ENCODE results near the gene ATP8B4.

The ATP8B4 gene

DNA sequence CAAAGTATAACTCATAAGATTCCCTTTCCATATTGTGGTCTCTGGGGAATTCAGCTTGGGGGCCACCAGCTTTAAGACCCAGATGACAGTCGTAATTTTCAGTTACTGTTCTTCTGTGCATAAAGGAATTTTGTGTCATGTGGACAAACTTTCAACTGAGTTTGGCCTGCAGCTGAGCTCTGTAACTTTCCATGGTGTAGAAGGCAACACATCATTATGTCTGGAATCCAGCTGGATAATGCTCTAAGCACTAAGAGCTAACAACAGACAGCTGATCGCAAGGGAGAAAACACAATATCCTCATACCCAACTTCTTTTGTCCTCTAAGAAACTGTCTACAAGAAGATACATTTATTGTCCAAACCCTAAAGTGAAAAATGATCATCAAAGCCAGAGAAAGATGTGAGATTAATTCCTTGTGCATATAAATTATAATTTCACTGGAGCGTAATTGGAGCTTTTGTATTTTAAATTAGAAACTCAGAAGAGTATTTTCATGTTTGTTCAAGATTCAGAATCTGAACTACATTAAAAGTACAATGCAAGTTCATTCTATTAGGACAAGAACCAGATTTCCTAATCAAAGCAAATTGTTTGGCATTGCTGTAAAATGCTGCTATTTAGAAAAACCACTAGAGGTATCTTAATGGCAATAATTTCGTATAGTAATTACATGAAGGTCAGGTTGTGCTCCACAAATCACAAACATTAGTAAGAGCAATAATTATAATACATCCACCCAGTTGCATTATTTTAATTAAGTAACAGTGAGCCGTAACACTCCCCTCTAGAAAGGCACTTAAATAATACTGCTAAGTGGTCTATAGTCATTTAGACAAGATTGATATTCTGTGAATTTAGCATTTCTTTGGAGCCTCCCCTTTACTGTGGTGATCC lies 218.8 kb downstream of the ATP8B4 start:
- ATAC-seq (replicated peaks), result no peak
- no peak overlapping the region for H3K4me3 Mint-ChIP-seq
- H3K4me1 Mint-ChIP-seq, result no peaks in the 10 kb centered on the region
- H3K36me3 Mint-ChIP-seq, result no peaks in the 10 kb centered on the region
- no peak overlapping the region for H3K27ac Mint-ChIP-seq
- DNase-seq, result no peak
- no peaks in the 10 kb centered on the region for H3K27me3 Mint-ChIP-seq
- no peaks in the 10 kb centered on the region for H3K9me3 Mint-ChIP-seq

- Mint-ChIP-seq H3K27ac (no peak overlapping the region), H3K4me1 (no peaks in the 10 kb centered on the region), H3K36me3 (no peaks in the 10 kb centered on the region), H3K27me3 (no peaks in the 10 kb centered on the region), H3K9me3 (no peaks in the 10 kb centered on the region), H3K4me3 (no peak overlapping the region)
- no peak for DNase-seq
- peak in 1 of 2 donors; percentile 43 for ATAC-seq (replicated peaks)
These were observed 220.3 kb downstream of the ATP8B4 start for GRCh38 chr15:49898575-49899283.

DNA sequence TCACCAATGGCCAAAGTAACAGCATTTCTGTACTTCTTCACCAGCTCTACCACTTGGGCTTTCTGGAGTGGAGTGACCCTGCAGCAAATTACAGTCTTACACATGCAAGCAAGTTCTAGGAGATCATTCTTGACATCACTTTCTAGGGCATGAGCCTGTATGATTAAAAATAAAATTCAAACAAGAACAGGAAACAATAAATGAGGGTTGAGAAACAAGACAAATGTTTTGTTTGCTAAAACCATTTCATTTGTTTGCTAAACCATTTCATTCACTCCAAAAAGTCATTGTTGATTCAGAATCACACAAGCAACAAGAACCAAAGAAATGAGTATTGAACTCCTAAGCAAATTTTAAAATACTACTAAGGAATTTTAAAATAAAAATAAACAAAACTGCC lies 220.9 kb downstream of the ATP8B4 start:
- no peak overlapping the region for H3K4me3 Mint-ChIP-seq
- no peak overlapping the region for H3K27ac Mint-ChIP-seq
- DNase-seq (no peak), ATAC-seq (replicated peaks) (no peak)
- no peaks in the 10 kb centered on the region for H3K27me3 Mint-ChIP-seq
- H3K9me3 Mint-ChIP-seq, result no peaks in the 10 kb centered on the region
- no peaks in the 10 kb centered on the region for H3K4me1 Mint-ChIP-seq
- no peaks in the 10 kb centered on the region for H3K36me3 Mint-ChIP-seq

- no peaks in the 10 kb centered on the region for H3K36me3 Mint-ChIP-seq
- no peaks in the 10 kb centered on the region for H3K4me1 Mint-ChIP-seq
- no peaks in the 10 kb centered on the region for H3K9me3 Mint-ChIP-seq
- H3K4me3 Mint-ChIP-seq, result no peak overlapping the region
- ATAC-seq (replicated peaks) (no peak), DNase-seq (no peak)
- no peak overlapping the region for H3K27ac Mint-ChIP-seq
- H3K27me3 Mint-ChIP-seq, result no peaks in the 10 kb centered on the region
These were observed 223.4 kb downstream of the ATP8B4 start for GRCh38 chr15:49895347-49896223.

GRCh38 chr15:49890689-49891088 lies 228.3 kb downstream of the ATP8B4 start:
- Mint-ChIP-seq H3K27me3 (no peaks in the 10 kb centered on the region), H3K9me3 (no peaks in the 10 kb centered on the region), H3K36me3 (no peaks in the 10 kb centered on the region), H3K4me1 (no peaks in the 10 kb centered on the region), H3K27ac (no peak overlapping the region), H3K4me3 (no peak overlapping the region)
- DNase-seq, result no peak
- ATAC-seq (replicated peaks), result no peak

DNA sequence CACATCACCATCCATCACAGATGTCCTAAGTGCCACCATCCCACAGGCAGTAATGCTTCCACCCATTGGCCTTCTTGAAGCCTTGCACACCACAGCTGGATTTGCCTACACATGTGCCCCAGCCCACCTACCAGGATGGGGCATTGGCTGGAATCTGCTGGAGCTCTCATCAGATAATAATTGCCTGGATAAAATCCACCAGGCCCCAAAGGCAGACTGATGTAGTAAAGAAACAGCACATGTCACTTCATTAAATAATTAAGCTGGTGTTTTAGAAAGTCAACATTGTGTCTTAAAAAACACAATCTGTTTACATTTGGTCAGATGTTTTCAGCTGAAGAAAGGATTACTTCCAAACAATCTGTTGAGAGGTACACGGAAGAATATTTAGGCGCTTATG lies 229.5 kb downstream of the ATP8B4 start:
- H3K9me3 Mint-ChIP-seq, result peaks cover 0 to 3% of the 10 kb centered on the region in 2 donors
- H3K4me3 Mint-ChIP-seq, result no peak overlapping the region
- ATAC-seq (replicated peaks) (no peak), DNase-seq (no peak)
- H3K27me3 Mint-ChIP-seq, result no peaks in the 10 kb centered on the region
- no peaks in the 10 kb centered on the region for H3K36me3 Mint-ChIP-seq
- no peaks in the 10 kb centered on the region for H3K4me1 Mint-ChIP-seq
- no peak overlapping the region for H3K27ac Mint-ChIP-seq

DNA sequence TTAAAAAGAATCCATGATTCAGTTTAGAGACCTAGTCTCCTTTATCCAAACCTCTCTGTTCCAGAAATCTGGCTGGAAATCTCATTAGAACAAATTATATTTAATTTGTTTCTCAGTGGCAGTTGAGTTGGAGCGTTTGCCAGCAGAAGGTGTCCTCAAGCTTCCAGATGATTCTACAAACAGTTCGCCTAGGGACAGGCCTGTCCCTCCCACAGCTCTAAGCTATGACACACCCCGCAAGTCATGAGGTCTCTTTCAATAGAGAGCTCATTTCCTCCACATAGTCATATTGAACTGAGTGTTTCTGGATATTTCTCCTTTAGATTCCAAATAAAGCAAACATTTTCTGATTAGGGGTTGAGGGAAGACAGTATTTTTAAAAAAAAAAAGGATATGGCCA lies 230.3 kb downstream of the ATP8B4 start:
- H3K27ac Mint-ChIP-seq, result no peak overlapping the region
- ATAC-seq (replicated peaks) (no peak), DNase-seq (no peak)
- no peak overlapping the region for H3K4me3 Mint-ChIP-seq
- H3K27me3 Mint-ChIP-seq, result no peaks in the 10 kb centered on the region
- H3K4me1 Mint-ChIP-seq, result no peaks in the 10 kb centered on the region
- H3K36me3 Mint-ChIP-seq, result no peaks in the 10 kb centered on the region
- peaks cover 0 to 3% of the 10 kb centered on the region in 2 donors for H3K9me3 Mint-ChIP-seq

- Mint-ChIP-seq H3K4me3 (no peak overlapping the region), H3K27ac (no peak overlapping the region), H3K27me3 (no peaks in the 10 kb centered on the region), H3K4me1 (no peaks in the 10 kb centered on the region), H3K9me3 (peaks cover 0 to 3% of the 10 kb centered on the region in 2 donors), H3K36me3 (no peaks in the 10 kb centered on the region)
- ATAC-seq (replicated peaks) (no peak), DNase-seq (no peak)
These were observed 230.7 kb downstream of the ATP8B4 start for GRCh38 chr15:49888323-49888693.

DNA sequence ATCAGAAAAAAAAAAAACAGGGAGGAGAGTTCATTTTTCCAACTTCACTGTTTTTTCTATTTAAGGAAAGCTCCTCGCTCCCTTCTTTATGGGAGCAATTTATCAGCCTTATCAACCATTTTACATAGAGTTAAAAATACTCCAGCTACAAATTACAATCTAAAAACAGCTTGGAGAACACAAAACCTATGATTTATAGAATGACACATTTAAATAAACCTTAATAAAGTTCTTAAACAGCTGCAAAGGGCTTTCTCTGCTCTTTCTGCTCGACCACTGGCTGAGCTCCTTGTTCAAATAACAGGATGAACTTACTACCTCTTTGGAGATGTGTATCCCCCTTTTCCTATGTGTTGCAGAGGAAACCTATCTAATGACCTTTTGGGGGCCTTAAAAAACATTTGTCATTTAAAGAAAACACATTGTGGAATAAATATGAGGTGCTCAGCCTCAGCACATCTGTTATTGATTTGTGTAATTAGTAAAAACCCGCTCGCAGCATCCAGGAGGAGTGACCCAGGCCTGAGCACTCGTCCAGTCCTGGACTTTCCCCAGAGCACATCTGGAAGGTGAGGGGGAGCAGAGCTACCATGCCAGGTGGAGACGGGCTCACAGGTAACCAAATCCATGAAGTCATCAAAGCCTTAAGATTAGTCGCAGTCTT lies 231.2 kb downstream of the ATP8B4 start:
- H3K36me3 Mint-ChIP-seq, result no peaks in the 10 kb centered on the region
- ATAC-seq (replicated peaks) (no peak), DNase-seq (no peak)
- H3K4me1 Mint-ChIP-seq, result no peaks in the 10 kb centered on the region
- H3K4me3 Mint-ChIP-seq, result no peak overlapping the region
- H3K27ac Mint-ChIP-seq, result no peak overlapping the region
- H3K9me3 Mint-ChIP-seq, result peaks cover 0 to 3% of the 10 kb centered on the region in 2 donors
- no peaks in the 10 kb centered on the region for H3K27me3 Mint-ChIP-seq

GRCh38 chr15:49883121-49883520 lies 235.9 kb downstream of the ATP8B4 start:
- H3K4me3 Mint-ChIP-seq, result no peak overlapping the region
- H3K27ac Mint-ChIP-seq, result no peak overlapping the region
- peaks cover 0 to 3% of the 10 kb centered on the region in 2 donors for H3K9me3 Mint-ChIP-seq
- no peaks in the 10 kb centered on the region for H3K36me3 Mint-ChIP-seq
- H3K27me3 Mint-ChIP-seq, result no peaks in the 10 kb centered on the region
- ATAC-seq (replicated peaks) (no peak), DNase-seq (no peak)
- peaks cover 0 to 3% of the 10 kb centered on the region in 2 donors for H3K4me1 Mint-ChIP-seq

DNA sequence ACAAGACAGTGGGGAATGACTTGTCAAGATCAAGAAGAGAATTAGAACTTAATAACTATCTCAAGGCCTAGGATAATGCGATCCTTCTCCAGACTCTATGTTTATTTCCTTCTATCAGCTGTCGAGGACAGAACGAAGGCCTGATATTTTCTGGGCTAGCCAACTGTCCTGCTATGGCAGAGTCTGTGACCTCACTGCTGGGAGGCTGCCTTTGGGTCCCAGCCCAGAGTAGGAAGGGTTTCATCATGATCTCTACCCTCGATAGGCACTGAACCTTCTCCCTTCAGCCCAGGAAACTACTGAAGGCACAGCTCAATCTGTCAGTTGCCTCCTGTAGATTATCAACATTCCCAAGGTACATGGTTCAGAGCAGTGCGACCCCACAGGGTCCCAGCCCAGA lies 237.2 kb downstream of the ATP8B4 start:
- H3K9me3 Mint-ChIP-seq, result peaks cover 0 to 3% of the 10 kb centered on the region in 2 donors
- no peak overlapping the region for H3K4me3 Mint-ChIP-seq
- H3K4me1 Mint-ChIP-seq, result peaks cover 0 to 3% of the 10 kb centered on the region in 2 donors
- ATAC-seq (replicated peaks), result no peak
- no peaks in the 10 kb centered on the region for H3K27me3 Mint-ChIP-seq
- DNase-seq, result no peak
- H3K27ac Mint-ChIP-seq, result no peak overlapping the region
- no peaks in the 10 kb centered on the region for H3K36me3 Mint-ChIP-seq

DNA sequence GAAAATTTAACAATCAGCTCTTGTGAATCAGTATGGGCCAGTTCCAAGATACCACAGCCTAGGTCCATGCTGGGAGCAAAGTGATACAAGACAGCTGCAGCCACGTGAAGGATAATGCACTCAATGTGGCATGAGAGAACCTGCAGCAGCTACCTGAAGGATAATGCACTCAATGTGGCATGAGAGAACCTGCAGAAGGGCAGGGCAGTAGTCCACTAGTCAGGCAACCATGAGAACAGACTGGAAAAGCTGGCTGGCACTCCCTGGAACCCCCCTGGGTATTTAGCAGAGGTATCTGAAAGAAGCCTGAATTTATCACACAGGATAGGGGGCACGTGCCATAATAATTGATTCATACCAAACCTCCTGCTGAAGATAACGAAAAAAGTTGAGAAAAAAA lies 237.6 kb downstream of the ATP8B4 start:
- Mint-ChIP-seq H3K27me3 (no peaks in the 10 kb centered on the region), H3K36me3 (no peaks in the 10 kb centered on the region), H3K9me3 (peaks cover 0 to 3% of the 10 kb centered on the region in 2 donors), H3K4me1 (peaks cover 0 to 5% of the 10 kb centered on the region in 2 donors), H3K4me3 (no peak overlapping the region), H3K27ac (no peak overlapping the region)
- ATAC-seq (replicated peaks) (no peak), DNase-seq (no peak)

- no peak overlapping the region for H3K27ac Mint-ChIP-seq
- no peak for ATAC-seq (replicated peaks)
- DNase-seq, result no peak
- H3K9me3 Mint-ChIP-seq, result no peaks in the 10 kb centered on the region
- no peaks in the 10 kb centered on the region for H3K27me3 Mint-ChIP-seq
- peaks cover 0 to 5% of the 10 kb centered on the region in 2 donors for H3K4me1 Mint-ChIP-seq
- H3K4me3 Mint-ChIP-seq, result no peak overlapping the region
- H3K36me3 Mint-ChIP-seq, result no peaks in the 10 kb centered on the region
These were observed 241.0 kb downstream of the ATP8B4 start for GRCh38 chr15:49877873-49878521.

Measured in stimulated activated naive B cell treated with anti-CD40 and anti-IgM and Interleukin-4, amounts not matched to agents 10 μg/mL and 1 μg/mL and 100 μg/mL, for 72 hours (primary cell).